SK-N-SH treated with all-trans-retinoic acid at 6 μM for 48 hours (cell line): ENCODE data around the gene PYHIN1.

Experiments
- ATAC-seq: fragments of 200-7000 bp; cut with Tn5 transposase; 3 replicates; pipeline ENCODE4 v1.9.1; 2020; ENCODE audit warnings: mild to moderate bottlenecking, moderate library complexity
- ARNTL ChIP-seq: fragments of 450-650 bp; formaldehyde crosslinking; IDR thresholded peaks from 2 replicates; pipeline ENCODE4 v1.5.0; 2020; ENCODE audit warnings: low read depth, mild to moderate bottlenecking, moderate library complexity, borderline replicate concordance
- BACH2 ChIP-seq: fragments of 250-450 bp; sonication (Bioruptor Pico); IDR thresholded peaks from 2 replicates; pipeline ENCODE4 v1.9.0; 2021; ENCODE audit warnings: mild to moderate bottlenecking, borderline replicate concordance
- CREB5 ChIP-seq: fragments of 250-450 bp; sonication (Bioruptor Pico); IDR thresholded peaks from 2 replicates; pipeline ENCODE4 v1.5.1; 2020; ENCODE audit warnings: low read depth, mild to moderate bottlenecking, moderate library complexity
- CSRNP3 ChIP-seq: fragments of 250-450 bp; sonication (Bioruptor Pico); IDR thresholded peaks from 2 replicates; pipeline ENCODE4 v1.5.1; 2021; ENCODE audit warnings: mild to moderate bottlenecking, moderate library complexity
- ESRRG ChIP-seq: fragments of 250-450 bp; sonication (Bioruptor Pico); IDR thresholded peaks from 2 replicates; pipeline ENCODE4 v1.6.1; 2021; ENCODE audit warnings: mild to moderate bottlenecking
- GLIS3 ChIP-seq: fragments of 250-450 bp; sonication (Bioruptor Pico); IDR thresholded peaks from 2 replicates; pipeline ENCODE4 v1.5.0; 2020; ENCODE audit warnings: mild to moderate bottlenecking, moderate library complexity
- OSR1 ChIP-seq: fragments of 250-450 bp; sonication (Bioruptor Pico); IDR thresholded peaks from 2 replicates; pipeline ENCODE4 v1.8.0; 2022; ENCODE audit warnings: moderate library complexity, mild to moderate bottlenecking, inconsistent platforms
- PATZ1 ChIP-seq: fragments of 250-450 bp; sonication (Bioruptor Pico); IDR thresholded peaks from 2 replicates; pipeline ENCODE4 v1.8.0; 2020; ENCODE audit warnings: mild to moderate bottlenecking, moderate library complexity, borderline replicate concordance
- POU6F1 ChIP-seq: fragments of 250-450 bp; sonication (Bioruptor Pico); IDR thresholded peaks from 2 replicates; pipeline ENCODE4 v1.8.0; 2021; ENCODE audit warnings: low read depth, mild to moderate bottlenecking, moderate library complexity, borderline replicate concordance
- PPARA ChIP-seq: fragments of 250-450 bp; sonication (Bioruptor Pico); IDR thresholded peaks from 2 replicates; pipeline ENCODE4 v1.5.0; 2020; ENCODE audit warnings: mild to moderate bottlenecking, borderline replicate concordance
- RARB ChIP-seq: fragments of 250-450 bp; sonication (Bioruptor Pico); IDR thresholded peaks from 2 replicates; pipeline ENCODE4 v1.8.0; 2021; ENCODE audit warnings: mild to moderate bottlenecking, moderate library complexity
- SNAI2 ChIP-seq: fragments of 250-450 bp; sonication (Bioruptor Pico); IDR thresholded peaks from 2 replicates; pipeline ENCODE4 v1.5.0; 2020; ENCODE audit warnings: mild to moderate bottlenecking, moderate library complexity
- TCF4 ChIP-seq: fragments of 250-450 bp; sonication (Bioruptor Pico); IDR thresholded peaks from 2 replicates; pipeline ENCODE4 v1.8.0; 2021; ENCODE audit warnings: mild to moderate bottlenecking, moderate library complexity, borderline replicate concordance
- TOX ChIP-seq: fragments of 250-450 bp; sonication (Bioruptor Pico); IDR thresholded peaks from 2 replicates; pipeline ENCODE4 v1.8.0; 2021; ENCODE audit warnings: mild to moderate bottlenecking, moderate library complexity, borderline replicate concordance
- TSHZ2 ChIP-seq: fragments of 250-450 bp; sonication (Bioruptor Pico); IDR thresholded peaks from 2 replicates; pipeline ENCODE4 v1.5.0; 2020; ENCODE audit warnings: mild to moderate bottlenecking, moderate library complexity
- ZC3H10 ChIP-seq: fragments of 250-450 bp; sonication (Bioruptor Pico); IDR thresholded peaks from 2 replicates; pipeline ENCODE4 v1.5.1; 2021; ENCODE audit warnings: mild to moderate bottlenecking, moderate library complexity
- ZFP30 ChIP-seq: fragments of 450-650 bp; formaldehyde crosslinking; IDR thresholded peaks from 2 replicates; pipeline ENCODE4 v1.5.0; 2022; ENCODE audit warnings: mild to moderate bottlenecking, moderate library complexity
- ZNF565 ChIP-seq: fragments of 450-650 bp; formaldehyde crosslinking; conservative IDR thresholded peaks from 2 replicates; pipeline ENCODE4 v1.5.0; 2020; ENCODE audit warnings: low read depth, mild to moderate bottlenecking, moderate library complexity
- ZNF70 ChIP-seq: fragments of 450-650 bp; formaldehyde crosslinking; IDR thresholded peaks from 2 replicates; pipeline ENCODE4 v1.5.0; 2020; ENCODE audit warnings: mild to moderate bottlenecking, moderate library complexity
- ZNF8 ChIP-seq: fragments of 450-650 bp; formaldehyde crosslinking; IDR thresholded peaks from 2 replicates; pipeline ENCODE4 v1.5.0; 2020; ENCODE audit warnings: mild to moderate bottlenecking, moderate library complexity

The PYHIN1 gene

GRCh38 chr1:158932171-158932570, 819 bp downstream of the PYHIN1 start:
- no peak for ATAC-seq
- TF ChIP-seq POU6F1 (CRISPR knock-in tag), result no peak
- no peak for TF ChIP-seq CREB5 (CRISPR knock-in tag)
- TF ChIP-seq ZFP30 (CRISPR knock-in tag), result no peak

- no peak for ATAC-seq
- TF ChIP-seq GLIS3 (CRISPR knock-in tag), result no peak
- no peak for TF ChIP-seq RARB
- TF ChIP-seq TSHZ2 (CRISPR knock-in tag), result no peak
- TF ChIP-seq PPARA (CRISPR knock-in tag), result no peak
- no peak for TF ChIP-seq ZC3H10 (CRISPR knock-in tag)
- TF ChIP-seq ZNF565 (CRISPR knock-in tag), result no peak
- no peak for TF ChIP-seq BACH2 (CRISPR knock-in tag)
- no peak for TF ChIP-seq SNAI2 (CRISPR knock-in tag)
- TF ChIP-seq ZNF8, result no peak
- no peak for TF ChIP-seq ARNTL (CRISPR knock-in tag)
Measured at GRCh38 chr1:158933621-158934020, 2.3 kb downstream of the PYHIN1 start.

GRCh38 chr1:158939180-158939579, 7.8 kb downstream of the PYHIN1 start:
- no peak for ATAC-seq
- TF ChIP-seq ZNF70 (CRISPR knock-in tag) (no peak), RARB (no peak), TOX (CRISPR knock-in tag) (no peak), CSRNP3 (CRISPR knock-in tag) (no peak), CREB5 (CRISPR knock-in tag) (no peak), PATZ1 (no peak), ZC3H10 (CRISPR knock-in tag) (no peak), ZFP30 (CRISPR knock-in tag) (no peak), ZNF565 (CRISPR knock-in tag) (no peak), BACH2 (CRISPR knock-in tag) (no peak), GLIS3 (CRISPR knock-in tag) (no peak), PPARA (CRISPR knock-in tag) (no peak), ESRRG (CRISPR knock-in tag) (no peak), OSR1 (CRISPR knock-in tag) (no peak), ZNF8 (no peak), POU6F1 (CRISPR knock-in tag) (no peak), TCF4 (CRISPR knock-in tag) (no peak)
